ENCODE measurements around the gene RBFOX1.

RBFOX1 gene

DNA sequence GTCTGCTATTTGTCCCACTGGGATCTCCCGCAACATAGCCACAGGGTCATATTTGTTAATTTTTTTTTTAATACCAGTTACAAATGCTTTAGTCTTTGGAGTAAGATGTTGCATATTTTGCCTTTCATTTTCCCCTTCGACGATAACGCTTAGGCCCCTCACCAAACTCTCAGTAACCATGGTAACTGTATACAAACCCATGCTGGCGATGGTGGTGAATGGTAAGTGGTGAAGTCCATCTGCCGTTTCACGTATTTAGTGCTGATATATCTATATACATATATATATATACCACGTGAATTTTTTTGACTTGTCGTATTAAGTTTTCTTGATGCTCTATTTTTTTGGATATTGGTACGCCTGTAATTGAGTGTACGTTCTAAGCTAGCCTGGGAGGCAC lies 263.7 kb downstream of the RBFOX1 start:
- H3K9ac ChIP-seq (ENCODE audit: low read depth, low read length): no peak overlapping the region
- no peaks in the 10 kb centered on the region for H3K27me3 ChIP-seq (ENCODE audit: insufficient read depth, low read length)
- H3K9me3 ChIP-seq (ENCODE audit: insufficient read depth, low read depth, low read length): no peaks in the 10 kb centered on the region
- H3K4me3 ChIP-seq (ENCODE audit: low read length): no peak overlapping the region
- no peaks in the 10 kb centered on the region for H3K36me3 ChIP-seq (ENCODE audit: insufficient read depth, low read depth, low read length)
- H3K27ac ChIP-seq (ENCODE audit: low read length): no peak overlapping the region
- no peaks in the 10 kb centered on the region for H3K4me1 ChIP-seq (ENCODE audit: insufficient read depth, low read length)

DNA sequence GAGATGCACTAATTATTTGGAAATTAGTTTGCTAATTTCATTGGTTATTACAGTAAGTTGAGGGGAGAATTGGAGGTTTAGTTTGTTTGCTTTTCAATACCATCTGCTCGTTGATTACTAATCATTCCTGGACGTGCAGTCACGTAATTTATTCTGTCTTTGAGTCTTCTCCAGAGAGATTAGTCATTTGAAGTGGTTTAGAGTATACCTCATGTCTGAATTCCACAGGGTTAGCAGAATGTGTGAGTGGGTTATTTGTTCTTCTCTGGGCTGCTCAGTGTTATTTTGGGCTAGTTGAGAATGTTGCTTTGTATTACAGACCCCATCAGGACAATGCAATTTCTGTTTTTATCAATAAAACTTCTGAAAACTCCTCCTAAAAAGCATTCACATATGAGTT lies 265.0 kb downstream of the RBFOX1 start:
- Histone ChIP-seq H3K36me3 (ENCODE audit: insufficient read depth, low read depth, low read length) (no peaks in the 10 kb centered on the region), H3K27me3 (ENCODE audit: insufficient read depth, low read length) (no peaks in the 10 kb centered on the region)

DNA sequence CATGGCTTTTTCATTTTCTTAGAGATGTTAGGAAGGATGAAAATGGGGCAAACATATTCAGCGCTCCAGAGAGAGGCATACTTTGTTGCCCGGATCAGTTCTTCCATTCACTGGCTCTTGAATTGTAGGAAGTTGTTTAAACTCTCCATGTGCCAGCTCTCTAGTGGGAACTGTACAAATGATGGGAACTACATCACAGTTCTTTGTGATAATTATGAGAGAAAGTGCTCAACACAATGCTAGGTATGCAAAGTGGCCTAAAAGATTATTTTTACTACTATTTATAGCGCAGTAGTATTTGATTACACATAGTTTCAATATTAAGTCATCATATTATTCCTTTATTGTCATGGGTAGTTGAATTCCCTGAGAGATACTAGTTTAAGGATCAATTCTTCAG lies 268.5 kb downstream of the RBFOX1 start:
- Histone ChIP-seq H3K4me3 (ENCODE audit: low read length) (no peak overlapping the region), H3K27me3 (ENCODE audit: insufficient read depth, low read length) (no peaks in the 10 kb centered on the region), H3K36me3 (ENCODE audit: insufficient read depth, low read depth, low read length) (no peaks in the 10 kb centered on the region), H3K9me3 (ENCODE audit: insufficient read depth, low read depth, low read length) (no peaks in the 10 kb centered on the region; the same call in 1 of the 2 replicates), H3K9ac (ENCODE audit: low read depth, low read length) (no peak overlapping the region), H3K27ac (ENCODE audit: low read length) (no peak overlapping the region), H3K4me1 (ENCODE audit: insufficient read depth, low read length) (peaks cover 13% of the 10 kb centered on the region)

More for the DNA sequence above, 265.0 kb downstream of the RBFOX1 start:
- no peaks in the 10 kb centered on the region for H3K9me3 ChIP-seq (ENCODE audit: insufficient read depth, low read depth, low read length)
- H3K9ac ChIP-seq (ENCODE audit: low read depth, low read length): no peak overlapping the region
- H3K4me1 ChIP-seq (ENCODE audit: insufficient read depth, low read length): peaks cover 13% of the 10 kb centered on the region
- no peak overlapping the region for H3K27ac ChIP-seq (ENCODE audit: low read length)
- no peak overlapping the region for H3K4me3 ChIP-seq (ENCODE audit: low read length)

DNA sequence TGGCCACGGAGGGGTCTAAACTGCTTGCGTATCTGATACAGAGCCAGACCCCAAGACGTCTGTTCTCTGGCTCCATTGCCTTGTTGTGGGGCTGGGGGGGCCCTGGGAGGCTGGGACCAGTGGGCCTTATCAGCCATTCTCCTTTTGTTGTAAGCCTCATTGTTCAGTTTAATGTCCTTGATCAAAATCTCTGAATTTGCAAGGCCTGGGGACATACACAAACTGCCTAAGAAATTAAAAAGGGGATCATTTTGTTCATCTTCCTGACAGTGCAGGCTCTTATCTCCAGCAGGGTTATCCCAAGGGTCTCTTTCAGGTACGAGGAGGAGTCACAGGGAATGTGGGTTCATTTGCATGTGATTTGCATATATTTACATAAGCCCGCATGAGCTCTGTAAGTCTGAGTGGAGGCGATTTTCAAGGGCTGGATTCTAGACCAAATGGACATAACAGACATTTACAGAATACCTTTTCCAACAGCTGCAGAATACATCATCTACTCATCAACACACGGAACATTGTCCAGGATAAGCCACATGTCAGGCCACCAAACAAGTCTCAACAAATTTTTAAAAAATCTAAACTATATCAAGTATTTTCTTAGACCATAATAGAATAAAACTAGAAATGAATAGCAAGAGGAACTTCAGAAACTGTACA lies 269.8 kb downstream of the RBFOX1 start:
- Histone ChIP-seq H3K27ac (ENCODE audit: low read length) (no peak overlapping the region), H3K9ac (ENCODE audit: low read depth, low read length) (no peak overlapping the region), H3K4me3 (ENCODE audit: low read length) (peak overlapping the region; percentile 13; the same call in 1 of the 2 replicates), H3K4me1 (ENCODE audit: insufficient read depth, low read length) (peaks cover 13% of the 10 kb centered on the region), H3K27me3 (ENCODE audit: insufficient read depth, low read length) (no peaks in the 10 kb centered on the region), H3K36me3 (ENCODE audit: insufficient read depth, low read depth, low read length) (no peaks in the 10 kb centered on the region), H3K9me3 (ENCODE audit: insufficient read depth, low read depth, low read length) (no peaks in the 10 kb centered on the region; the same call in 1 of the 2 replicates)

DNA sequence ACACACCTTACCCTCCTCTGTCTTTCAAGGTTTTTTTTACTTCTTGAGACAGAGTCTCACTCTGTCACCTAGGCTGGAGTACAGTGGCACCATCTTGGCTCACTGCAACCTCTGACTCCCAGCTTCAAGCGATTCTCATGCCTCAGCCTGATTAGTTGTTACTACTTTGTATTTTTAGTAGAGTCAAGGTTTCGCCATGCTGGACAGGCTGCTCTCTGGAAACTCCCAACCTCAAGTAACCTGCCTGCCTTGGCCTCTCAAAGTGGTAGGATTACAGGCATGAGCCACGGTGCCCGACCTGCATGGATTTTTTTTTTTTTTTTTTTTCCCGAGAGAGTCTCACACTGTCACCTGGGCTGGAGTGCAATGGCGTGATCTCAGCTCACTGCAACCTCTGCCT lies 273.2 kb downstream of the RBFOX1 start:
- Histone ChIP-seq H3K27me3 (ENCODE audit: insufficient read depth, low read length) (no peaks in the 10 kb centered on the region), H3K27ac (ENCODE audit: low read length) (no peak overlapping the region), H3K36me3 (ENCODE audit: insufficient read depth, low read depth, low read length) (no peaks in the 10 kb centered on the region), H3K9ac (ENCODE audit: low read depth, low read length) (no peak overlapping the region), H3K4me3 (ENCODE audit: low read length) (no peak overlapping the region), H3K9me3 (ENCODE audit: insufficient read depth, low read depth, low read length) (no peaks in the 10 kb centered on the region; the same call in 1 of the 2 replicates), H3K4me1 (ENCODE audit: insufficient read depth, low read length) (peaks cover 13% of the 10 kb centered on the region)

DNA sequence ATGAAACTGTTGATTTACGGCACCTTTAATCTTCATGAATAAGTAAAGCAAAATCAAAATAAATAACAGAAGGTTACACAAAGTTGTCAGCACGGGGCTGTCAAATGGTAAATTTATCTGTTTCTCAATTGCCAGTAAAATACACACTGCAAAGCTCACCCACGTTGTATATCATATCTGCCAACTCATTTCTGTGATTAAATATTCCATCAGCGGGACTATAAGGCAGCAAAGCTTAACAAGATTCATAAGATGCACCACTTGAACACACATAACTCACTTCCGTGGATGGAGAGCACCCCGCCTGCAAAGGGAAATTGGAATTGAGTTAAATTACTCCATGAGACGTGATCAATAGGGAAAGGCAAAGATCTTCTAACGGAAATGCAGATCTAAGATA lies 280.0 kb downstream of the RBFOX1 start:
- H3K9me3 ChIP-seq (ENCODE audit: insufficient read depth, low read depth, low read length): peaks cover 6% of the 10 kb centered on the region; the same call in 1 of the 2 replicates
- H3K4me3 ChIP-seq (ENCODE audit: low read length): no peak overlapping the region
- H3K27me3 ChIP-seq (ENCODE audit: insufficient read depth, low read length): no peaks in the 10 kb centered on the region
- H3K9ac ChIP-seq (ENCODE audit: low read depth, low read length): no peak overlapping the region
- H3K27ac ChIP-seq (ENCODE audit: low read length): no peak overlapping the region
- no peaks in the 10 kb centered on the region for H3K4me1 ChIP-seq (ENCODE audit: insufficient read depth, low read length)
- no peaks in the 10 kb centered on the region for H3K36me3 ChIP-seq (ENCODE audit: insufficient read depth, low read depth, low read length)

DNA sequence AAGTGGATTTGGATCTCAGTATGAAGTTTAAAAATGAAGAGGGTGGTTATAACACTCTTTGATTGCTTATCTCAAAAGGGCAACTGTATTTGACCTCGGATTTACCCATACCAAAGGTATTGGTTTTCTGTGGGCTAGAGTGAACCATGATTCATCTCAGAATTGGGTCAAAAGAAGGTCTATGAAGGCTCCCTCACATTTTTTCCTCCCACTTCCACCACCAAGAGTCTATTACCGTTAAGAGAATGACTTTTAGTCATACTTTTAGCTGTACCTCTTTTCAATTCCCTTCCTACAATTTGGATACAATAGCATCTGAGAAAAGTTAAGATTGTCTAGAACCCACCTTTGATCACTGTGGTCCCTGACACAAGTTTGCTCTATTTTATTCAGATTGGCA lies 280.9 kb downstream of the RBFOX1 start:
- H3K36me3 ChIP-seq (ENCODE audit: insufficient read depth, low read depth, low read length): no peaks in the 10 kb centered on the region
- no peak overlapping the region for H3K4me3 ChIP-seq (ENCODE audit: low read length)
- H3K9me3 ChIP-seq (ENCODE audit: insufficient read depth, low read depth, low read length): peaks cover 6% of the 10 kb centered on the region; the same call in 1 of the 2 replicates
- no peak overlapping the region for H3K9ac ChIP-seq (ENCODE audit: low read depth, low read length)
- H3K4me1 ChIP-seq (ENCODE audit: insufficient read depth, low read length): no peaks in the 10 kb centered on the region
- H3K27me3 ChIP-seq (ENCODE audit: insufficient read depth, low read length): no peaks in the 10 kb centered on the region
- no peak overlapping the region for H3K27ac ChIP-seq (ENCODE audit: low read length)

DNA sequence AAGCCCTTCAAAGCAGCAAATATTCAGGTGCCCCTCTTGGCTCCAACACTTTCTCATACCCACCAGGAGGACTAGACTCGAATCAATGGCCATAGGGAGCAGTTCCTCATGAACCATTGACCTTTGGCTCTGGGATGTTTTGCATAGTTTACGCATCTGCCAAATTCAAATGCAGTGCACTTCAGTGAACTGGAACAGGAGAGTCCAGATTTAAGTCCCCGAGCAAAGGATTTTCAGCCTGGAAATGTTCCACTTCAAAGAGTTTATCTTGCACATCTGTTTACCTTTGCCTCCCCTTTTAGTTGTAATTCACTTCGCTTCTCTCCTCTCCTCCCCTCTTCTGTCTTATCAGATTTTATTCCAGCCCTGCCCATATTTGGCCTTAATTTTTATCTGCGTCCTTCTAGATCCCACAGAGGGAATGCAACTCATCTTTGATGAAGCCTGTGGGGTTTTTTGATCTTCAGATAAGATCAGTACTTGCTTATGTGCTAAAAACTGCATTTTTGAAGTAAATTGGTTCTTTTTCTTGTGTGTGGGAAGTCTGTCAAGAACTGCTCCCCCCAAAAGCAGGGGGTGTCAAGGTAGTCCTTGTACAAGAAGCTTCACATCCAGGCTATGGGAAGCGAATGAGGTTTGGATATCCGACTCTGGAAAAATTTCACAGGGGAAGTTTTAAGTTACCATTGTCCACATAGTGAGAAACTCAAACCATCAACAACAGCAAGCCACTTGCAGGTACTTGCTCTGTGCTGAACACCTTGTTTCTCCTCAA lies 281.6 kb downstream of the RBFOX1 start:
- Histone ChIP-seq H3K4me3 (ENCODE audit: low read length) (no peak overlapping the region), H3K9ac (ENCODE audit: low read depth, low read length) (no peak overlapping the region), H3K27ac (ENCODE audit: low read length) (no peak overlapping the region), H3K27me3 (ENCODE audit: insufficient read depth, low read length) (no peaks in the 10 kb centered on the region), H3K36me3 (ENCODE audit: insufficient read depth, low read depth, low read length) (no peaks in the 10 kb centered on the region), H3K4me1 (ENCODE audit: insufficient read depth, low read length) (no peaks in the 10 kb centered on the region), H3K9me3 (ENCODE audit: insufficient read depth, low read depth, low read length) (peaks cover 6% of the 10 kb centered on the region; the same call in 1 of the 2 replicates)

DNA sequence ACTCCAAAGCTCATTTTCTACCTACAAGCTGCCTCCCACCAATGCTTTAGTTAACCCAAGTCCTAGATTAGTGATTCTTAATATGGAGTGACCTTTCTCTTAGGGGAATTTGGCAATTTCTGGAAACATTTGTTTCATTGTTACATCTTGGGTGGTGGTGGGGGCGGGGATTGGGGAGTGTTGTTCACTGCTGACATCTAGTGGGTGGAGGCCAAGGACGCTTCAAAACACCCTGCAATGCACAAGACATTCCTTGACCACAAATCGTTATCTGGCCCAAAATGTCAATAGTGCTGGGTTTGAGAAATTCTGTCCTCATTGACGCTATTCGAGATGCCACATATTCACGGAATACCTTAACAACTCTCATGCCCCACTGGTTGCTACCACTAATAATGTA lies 282.9 kb downstream of the RBFOX1 start:
- no peak overlapping the region for H3K9ac ChIP-seq (ENCODE audit: low read depth, low read length)
- no peak overlapping the region for H3K27ac ChIP-seq (ENCODE audit: low read length)
- no peak overlapping the region for H3K4me3 ChIP-seq (ENCODE audit: low read length)
- H3K9me3 ChIP-seq (ENCODE audit: insufficient read depth, low read depth, low read length): peaks cover 6% of the 10 kb centered on the region; the same call in 1 of the 2 replicates
- no peaks in the 10 kb centered on the region for H3K4me1 ChIP-seq (ENCODE audit: insufficient read depth, low read length)
- no peaks in the 10 kb centered on the region for H3K36me3 ChIP-seq (ENCODE audit: insufficient read depth, low read depth, low read length)
- no peaks in the 10 kb centered on the region for H3K27me3 ChIP-seq (ENCODE audit: insufficient read depth, low read length)

DNA sequence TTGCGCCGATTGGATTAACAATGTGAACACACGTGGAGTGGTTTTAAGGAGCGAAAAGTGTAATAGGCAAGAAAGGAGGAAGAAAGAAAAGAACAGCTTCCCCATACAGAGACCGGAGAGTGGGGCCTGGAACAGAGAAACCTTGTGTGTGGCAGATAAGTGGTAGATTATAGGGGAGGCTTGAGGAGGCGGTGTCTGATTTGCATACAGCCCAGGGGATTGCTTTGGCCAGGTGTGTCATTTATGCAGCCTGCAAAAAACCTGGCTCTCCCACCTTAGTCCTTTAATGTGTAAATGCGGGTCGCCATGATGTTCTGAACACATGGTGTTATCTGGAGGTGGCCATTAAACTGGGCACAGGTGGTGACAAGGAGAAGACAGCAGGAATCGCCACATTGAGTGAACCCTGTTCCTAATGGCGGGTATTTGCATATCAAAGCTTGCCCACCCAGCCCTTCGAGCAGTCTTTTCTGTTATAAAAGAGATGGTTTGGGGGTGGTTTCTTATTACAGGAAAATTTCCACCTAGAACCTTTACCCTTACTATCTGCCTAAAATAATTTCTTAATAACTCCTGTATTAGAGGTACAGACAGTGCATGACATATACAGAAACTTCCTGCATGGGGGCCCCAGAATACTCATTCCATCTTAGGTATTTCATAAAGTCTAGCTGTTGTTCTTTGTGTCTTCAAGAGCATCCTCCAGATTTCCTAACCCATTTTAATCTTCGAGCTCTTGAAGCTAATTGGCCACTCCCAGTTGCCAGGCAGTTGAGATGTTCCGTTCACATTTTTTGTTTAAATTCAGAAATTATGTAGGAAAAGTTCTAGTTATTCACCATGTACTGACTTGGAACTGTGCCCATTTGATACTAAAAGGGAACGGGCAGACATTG lies 292.5 kb downstream of the RBFOX1 start:
- Histone ChIP-seq H3K36me3 (ENCODE audit: insufficient read depth, low read depth, low read length) (no peaks in the 10 kb centered on the region), H3K27ac (ENCODE audit: low read length) (no peak overlapping the region), H3K27me3 (ENCODE audit: insufficient read depth, low read length) (no peaks in the 10 kb centered on the region; the same call in 1 of the 2 replicates), H3K4me3 (ENCODE audit: low read length) (peak overlapping the region; percentile 17; the same call in 1 of the 2 replicates), H3K9ac (ENCODE audit: low read depth, low read length) (no peak overlapping the region), H3K4me1 (ENCODE audit: insufficient read depth, low read length) (peaks cover 3% of the 10 kb centered on the region; the same call in 1 of the 2 replicates), H3K9me3 (ENCODE audit: insufficient read depth, low read depth, low read length) (no peaks in the 10 kb centered on the region)

DNA sequence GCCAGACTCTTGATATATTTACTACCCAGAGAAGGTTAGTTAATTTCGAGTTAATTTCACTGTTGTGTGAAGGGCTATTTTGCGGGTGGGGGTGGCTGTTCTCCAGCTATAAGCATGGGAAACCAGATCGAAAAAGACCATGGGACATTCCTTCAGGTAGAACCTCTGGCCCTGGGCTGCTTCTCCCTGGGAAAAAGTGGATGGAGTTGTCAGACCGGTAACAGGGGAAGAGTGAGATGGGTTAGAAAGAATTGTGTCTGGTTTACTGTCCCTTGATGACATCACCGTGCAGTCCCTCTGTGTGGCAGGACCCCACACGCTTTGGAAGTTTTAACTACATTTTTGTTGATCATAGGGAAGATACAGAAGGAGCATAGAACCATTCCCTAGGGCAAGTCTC lies 296.3 kb downstream of the RBFOX1 start:
- Histone ChIP-seq H3K27me3 (ENCODE audit: insufficient read depth, low read length) (no peaks in the 10 kb centered on the region; the same call in 1 of the 2 replicates), H3K9ac (ENCODE audit: low read depth, low read length) (no peak overlapping the region), H3K4me1 (ENCODE audit: insufficient read depth, low read length) (peaks cover 11% of the 10 kb centered on the region), H3K4me3 (ENCODE audit: low read length) (no peak overlapping the region), H3K9me3 (ENCODE audit: insufficient read depth, low read depth, low read length) (no peaks in the 10 kb centered on the region), H3K36me3 (ENCODE audit: insufficient read depth, low read depth, low read length) (no peaks in the 10 kb centered on the region), H3K27ac (ENCODE audit: low read length) (no peak overlapping the region)
